Left renal cortex interstitium (tissue), 4 donors: ENCODE results near the gene KCNK5. TPM values are rescaled to one million over a fixed set of nuclear protein-coding genes. Genes with fewer than 3 reads are reported as not detected.

Experiments used
- DNase-seq, 4 donors: peaks; one replicate each; pipeline ENCODE4 v3.0.0-alpha.2; 2013; ENCODE audit warnings: low read depth in 4 of 4, low spot score in 2 of 4, missing footprints in 1 of 4
- polyA plus RNA-seq, 4 donors: library from polyadenylated mRNA; unstranded; fragments of 120-200 nt; gene quantifications; one replicate each; pipeline ENCODE4 v1.2.1, GENCODE V29; 2013; ENCODE audit not compliant: insufficient read length in 4 of 4

Gene KCNK5, protein sequence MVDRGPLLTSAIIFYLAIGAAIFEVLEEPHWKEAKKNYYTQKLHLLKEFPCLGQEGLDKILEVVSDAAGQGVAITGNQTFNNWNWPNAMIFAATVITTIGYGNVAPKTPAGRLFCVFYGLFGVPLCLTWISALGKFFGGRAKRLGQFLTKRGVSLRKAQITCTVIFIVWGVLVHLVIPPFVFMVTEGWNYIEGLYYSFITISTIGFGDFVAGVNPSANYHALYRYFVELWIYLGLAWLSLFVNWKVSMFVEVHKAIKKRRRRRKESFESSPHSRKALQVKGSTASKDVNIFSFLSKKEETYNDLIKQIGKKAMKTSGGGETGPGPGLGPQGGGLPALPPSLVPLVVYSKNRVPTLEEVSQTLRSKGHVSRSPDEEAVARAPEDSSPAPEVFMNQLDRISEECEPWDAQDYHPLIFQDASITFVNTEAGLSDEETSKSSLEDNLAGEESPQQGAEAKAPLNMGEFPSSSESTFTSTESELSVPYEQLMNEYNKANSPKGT
- 10 to 100 TPM in 3 of 4 donors, 1 to 10 TPM in 1; 8.5 to 15.4 (median 12.0) TPM for polyA plus RNA-seq

DNA sequence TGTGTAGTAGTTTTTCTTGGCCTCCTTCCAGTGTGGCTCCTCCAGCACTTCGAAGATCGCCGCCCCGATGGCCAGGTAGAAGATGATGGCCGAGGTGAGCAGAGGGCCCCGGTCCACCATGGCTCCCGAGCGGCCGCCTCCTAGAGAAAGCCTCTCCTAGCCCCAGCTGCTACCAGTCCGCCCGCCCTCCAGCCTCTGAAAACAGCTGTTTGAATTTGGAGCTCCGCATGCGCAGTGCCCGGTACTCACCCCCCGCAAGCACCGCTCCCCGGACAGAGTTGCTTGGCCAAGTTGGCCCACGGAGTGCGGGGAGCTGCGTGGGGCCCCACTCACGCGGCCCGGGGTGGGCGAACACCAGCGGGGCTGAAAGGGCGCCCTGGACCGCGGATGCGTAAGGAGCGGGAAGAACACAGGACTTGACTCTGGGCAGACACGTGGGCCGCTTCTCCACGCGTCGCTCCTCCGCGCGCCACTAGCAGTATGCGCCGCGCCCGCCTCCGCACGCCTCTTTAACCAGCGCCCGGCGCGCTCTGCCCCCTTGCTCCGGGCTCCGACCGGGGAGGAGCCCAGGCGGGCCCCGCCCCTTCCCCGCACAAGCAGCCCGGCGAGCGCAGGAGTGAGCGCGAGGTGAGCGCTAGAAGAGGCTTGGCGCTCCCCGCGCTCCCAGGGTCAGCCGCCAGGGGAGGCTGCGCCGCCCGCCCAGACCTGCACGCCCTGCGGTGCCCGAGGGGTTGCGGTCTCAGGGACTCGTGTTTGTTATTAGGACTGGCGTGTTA lies at the start of gene KCNK5:
KCNK5 (minus strand) TSS at position 484 of the 776 bp plus-strand sequence; CDS start at position 120, 364 bp downstream.
- peak in 2 of 4 donors; percentile 53 to 63 for DNase-seq

DNA sequence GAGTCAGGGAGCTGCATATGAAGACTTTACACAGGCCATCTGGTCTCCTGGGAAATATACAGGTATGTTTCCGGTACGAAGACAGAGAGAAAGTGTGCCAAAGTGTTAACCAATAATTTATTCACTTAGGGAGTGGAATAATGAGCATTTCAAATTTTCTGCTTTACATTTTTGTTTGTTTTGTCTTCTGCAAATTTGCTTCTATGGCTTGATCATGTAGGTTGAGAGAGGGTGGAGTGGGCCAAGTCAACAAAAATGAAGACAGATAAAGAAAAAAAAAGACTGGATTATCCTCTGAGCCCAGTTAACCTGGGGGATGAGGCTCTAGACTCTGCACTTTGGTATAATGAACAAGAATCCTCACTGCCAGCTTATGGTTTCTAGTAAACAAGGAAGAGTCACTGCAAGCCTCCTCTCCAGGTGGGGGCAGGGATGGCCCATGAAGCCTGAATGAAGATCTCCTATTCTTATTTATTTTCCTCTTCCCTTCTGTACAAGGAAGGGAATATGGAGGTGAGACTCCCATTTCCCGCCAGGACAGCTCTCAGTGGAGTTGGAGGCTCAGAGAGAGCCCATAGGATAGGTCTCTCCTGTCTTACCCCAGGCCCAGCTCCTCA lies 47.2 kb upstream of the KCNK5 start:
- DNase-seq = no peak

DNA sequence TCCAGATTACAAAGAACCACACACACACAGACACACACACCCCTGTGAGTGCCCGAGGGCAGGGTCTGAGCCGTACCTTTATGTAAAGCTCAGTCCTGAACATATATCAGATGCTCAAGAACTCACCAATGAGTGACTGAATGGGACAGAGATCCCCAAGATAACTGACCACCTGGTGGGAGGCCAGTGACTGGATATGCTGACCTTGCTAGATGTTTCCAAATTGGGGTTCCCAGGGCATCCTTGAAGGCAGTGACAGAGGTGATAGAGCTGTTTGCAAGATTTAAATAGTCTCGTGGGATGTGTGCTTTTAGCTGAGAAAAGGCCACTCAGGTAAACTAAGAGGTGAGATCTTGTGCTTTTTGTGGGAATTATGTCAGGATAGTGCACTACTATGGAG lies 45.6 kb upstream of the KCNK5 start:
- DNase-seq = no peak

DNA sequence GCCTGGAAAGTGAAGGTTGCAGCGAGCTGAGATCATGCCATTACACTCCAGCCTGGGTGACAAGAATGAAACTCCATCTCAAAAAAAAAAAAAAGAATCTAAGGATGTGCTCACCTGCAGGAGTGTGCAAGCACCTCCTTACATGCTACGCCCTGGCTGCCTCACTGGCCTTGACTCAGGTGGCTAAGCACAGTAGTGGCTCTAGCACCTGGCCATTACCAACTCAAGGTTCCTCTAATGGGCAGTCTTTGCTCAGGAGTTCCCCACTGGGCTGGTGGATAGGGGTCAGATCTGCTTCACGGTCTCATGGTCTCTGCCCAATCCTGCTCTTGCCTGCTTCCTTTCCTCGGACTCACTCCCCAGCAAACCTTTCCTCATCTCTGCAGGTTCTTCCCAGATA lies 45.2 kb upstream of the KCNK5 start:
- no peak for DNase-seq

DNA sequence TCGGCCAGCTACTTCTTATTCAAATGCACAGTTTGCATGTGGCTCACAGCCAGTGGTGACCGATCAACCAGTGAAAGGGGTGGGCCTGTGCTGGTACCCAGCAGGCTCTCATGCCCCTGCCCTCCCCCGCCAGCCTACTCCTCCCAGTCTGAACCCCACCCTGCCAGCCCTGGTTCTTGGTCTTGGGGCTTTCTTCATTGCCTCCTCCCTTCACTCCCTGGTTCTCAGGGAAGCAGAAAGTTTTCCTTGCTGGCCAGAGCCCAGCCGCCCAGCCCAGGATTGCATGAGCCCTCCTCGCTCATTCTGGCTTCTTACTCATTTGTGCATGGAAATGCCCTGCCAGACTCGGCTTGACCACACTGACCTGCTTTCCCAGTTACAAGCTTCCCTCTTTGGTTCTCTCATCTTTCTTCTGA lies 44.1 kb upstream of the KCNK5 start:
- no peak for DNase-seq

DNA sequence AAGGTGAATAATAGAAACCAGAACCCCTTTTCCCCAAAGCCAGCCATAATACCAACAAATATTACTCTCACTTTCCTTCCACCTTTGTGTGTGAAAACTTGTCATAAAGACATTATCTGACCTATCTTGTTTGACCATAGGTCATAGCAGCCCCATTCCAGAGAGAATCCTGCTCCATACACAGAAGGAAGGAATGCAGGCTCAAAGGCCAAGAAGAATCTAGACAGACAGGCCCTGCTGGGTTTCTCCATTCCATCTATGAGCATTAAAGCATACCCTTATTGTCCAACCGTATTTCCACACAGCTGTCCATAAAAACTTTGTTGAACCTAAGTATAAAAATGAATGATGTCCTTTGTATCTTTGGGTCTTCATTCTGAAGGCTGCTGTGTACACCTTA lies 40.7 kb upstream of the KCNK5 start:
- DNase-seq = no peak

DNA sequence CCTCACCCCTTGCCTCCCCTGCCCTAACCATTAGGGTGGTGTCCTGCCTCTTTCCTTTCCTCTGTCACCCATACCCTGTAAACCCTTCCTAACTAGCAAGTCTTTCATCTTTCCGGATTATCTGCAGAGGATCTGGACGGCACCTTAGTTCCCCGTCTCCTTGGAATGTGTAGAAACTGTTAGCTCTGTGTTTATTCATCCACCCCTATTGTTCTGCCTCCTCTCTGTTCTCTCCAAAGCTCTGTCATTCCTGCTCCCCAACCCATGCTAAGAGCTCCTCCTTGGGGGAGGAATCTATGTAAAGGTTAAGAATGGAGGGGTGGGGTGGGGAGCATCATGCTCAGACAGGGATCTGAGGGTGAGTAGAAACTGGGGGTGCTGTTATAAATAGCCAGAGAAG lies 39.4 kb upstream of the KCNK5 start:
- no peak for DNase-seq

DNA sequence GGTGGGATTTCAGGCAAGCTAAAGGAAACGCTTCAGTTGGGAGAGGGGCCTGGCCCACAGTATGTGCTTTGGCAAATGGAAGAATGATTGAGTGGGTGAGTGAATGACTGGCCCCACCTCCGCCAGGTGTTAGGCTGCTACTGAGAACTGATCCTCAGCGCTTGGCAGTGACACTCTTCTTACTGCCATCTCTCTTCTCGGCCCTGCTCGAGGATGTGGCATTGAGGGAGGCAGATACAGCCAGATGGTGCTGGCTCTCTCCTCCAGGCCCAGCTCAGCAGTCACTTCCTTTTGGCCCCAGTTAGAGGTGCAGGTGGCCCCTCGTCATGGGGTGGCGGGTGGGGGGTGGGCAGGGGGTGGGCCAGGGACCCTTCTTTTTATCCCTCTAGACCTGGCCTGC lies 38.9 kb upstream of the KCNK5 start:
- no peak for DNase-seq

DNA sequence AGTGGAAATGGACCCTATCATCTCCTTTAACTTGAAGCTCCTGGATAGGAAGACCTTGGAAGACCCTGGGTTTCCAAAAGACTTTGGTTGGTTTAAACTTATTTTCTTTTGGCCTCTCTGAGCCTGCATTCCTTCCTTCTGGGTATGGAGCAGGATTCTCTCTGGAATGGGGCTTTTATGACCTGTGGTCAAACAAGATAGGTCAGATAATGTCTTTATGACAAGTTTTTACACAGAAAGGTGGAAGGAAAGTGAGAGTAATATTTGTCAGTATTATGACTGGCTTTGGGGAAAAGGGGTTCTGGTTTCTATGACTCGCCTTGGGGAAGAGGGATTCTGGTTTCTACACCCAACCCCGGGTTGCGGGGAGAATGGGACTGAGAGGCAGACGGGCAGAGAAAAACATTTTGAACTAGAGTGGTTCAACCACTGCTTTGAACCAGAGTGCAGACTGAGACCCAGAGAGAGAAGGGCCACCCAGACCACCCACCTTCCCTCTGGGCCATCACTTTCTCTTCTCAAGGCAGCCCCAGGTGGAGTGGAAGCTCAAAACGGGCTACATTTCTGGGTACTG lies 37.6 kb upstream of the KCNK5 start:
- no peak for DNase-seq

DNA sequence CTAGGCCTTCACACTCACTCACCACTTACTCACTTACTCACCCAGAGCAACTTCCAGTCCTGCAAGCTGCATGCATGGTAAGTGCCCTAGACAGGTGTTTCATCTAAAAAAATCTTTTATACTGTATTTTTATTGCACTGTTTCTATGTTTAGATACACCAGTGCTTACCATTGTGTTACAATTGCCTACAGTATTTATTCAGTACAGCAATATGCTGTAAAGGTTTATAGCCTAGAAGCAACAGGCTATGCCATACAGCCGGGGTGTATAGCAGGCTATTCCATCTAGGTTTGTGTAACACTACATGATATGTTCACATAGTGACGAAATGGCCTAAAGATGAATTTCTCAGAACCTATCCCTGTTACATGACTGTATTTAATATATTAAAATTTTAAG lies 37.1 kb upstream of the KCNK5 start:
- no peak for DNase-seq

DNA sequence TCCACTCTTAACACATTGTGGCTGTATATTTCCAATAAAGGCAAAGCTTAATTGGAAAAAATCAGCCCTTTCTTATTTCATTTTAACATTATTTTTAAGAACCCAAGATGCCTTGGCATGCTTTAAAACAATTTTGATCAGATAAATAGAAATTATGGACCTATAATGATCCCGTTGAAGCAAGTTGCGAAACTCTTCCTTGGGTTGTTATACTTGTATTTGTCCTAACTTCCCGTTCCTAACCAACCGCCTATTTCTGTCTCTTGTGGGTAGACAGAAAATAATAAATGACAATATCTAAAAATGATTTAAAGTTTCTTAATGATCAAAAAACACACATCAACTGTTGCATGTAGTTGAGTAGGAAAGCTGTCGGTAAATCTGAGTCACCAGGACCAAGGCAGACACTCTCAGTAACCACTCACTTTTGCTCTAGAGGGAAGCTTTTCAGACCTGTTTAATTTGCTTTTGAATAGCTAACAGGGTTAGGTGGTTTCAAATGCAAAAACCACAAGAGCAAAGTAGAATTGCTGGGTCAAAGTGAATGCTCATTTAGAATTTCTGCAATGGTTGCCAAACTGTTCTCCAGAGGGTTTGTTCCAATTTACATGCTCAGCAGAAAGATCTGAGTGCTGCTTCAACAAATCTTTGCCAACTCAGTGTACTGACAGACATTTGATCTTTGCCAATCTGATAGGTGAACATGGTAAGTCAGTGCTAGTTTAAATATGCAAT lies 34.2 kb upstream of the KCNK5 start:
- DNase-seq = no peak

DNA sequence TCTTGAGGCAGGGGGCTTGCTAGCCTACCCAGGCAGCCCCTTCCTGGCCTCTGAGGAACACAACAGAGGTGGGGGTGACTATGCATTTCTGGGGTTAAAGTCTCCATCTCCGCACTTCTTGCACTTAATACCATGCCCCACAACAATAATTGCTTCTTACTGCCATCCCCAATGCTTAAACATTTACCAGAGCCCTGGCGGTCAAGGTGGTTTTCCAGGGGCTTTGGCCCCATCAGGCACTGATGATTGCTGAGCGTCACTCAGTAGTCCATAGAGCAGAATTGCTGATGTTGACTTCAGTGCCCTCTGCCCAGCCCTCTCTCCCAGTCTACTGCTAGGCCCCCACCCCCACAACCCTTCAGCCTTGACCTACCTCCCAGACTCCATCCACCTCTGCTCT lies 32.5 kb upstream of the KCNK5 start:
- no peak for DNase-seq

DNA sequence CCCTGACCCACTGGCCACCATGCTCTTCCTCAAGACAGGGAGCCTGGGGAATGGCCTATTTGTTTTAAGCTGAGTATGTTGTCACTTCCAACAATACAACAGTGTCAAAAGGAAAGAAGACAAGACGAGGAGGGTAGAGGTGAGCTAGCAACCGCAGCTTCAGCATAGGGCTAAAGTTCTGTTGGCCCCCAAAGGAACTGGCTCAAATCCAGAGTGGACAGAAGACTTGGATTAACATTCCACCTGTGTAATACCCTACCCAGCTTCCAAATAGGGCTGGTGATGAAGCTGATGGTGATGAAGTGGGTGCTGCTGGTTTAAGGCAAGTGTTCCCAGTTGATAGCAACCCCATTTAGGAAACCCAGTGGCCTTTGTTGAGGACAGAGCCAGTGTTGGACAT lies 31.7 kb upstream of the KCNK5 start:
- no peak for DNase-seq

DNA sequence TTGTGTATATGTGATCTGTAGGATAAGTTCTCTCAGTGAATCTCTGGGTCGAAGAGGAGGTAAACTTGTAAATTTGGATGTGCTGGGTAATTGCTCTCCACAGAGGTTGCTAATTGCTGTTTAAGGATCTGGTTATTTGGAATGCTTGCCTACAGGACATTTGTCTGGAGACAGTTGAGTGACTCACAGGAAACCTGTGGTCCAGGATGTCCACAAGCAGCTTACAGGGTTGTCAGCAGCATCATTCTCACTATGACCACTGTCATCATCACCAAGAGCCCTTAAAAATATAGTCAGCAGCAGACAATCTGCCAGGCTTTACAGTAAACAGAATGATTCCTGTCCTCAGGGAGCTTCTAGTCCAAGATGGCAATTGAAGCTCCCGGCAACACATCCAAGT lies 31.2 kb upstream of the KCNK5 start:
- DNase-seq = no peak

DNA sequence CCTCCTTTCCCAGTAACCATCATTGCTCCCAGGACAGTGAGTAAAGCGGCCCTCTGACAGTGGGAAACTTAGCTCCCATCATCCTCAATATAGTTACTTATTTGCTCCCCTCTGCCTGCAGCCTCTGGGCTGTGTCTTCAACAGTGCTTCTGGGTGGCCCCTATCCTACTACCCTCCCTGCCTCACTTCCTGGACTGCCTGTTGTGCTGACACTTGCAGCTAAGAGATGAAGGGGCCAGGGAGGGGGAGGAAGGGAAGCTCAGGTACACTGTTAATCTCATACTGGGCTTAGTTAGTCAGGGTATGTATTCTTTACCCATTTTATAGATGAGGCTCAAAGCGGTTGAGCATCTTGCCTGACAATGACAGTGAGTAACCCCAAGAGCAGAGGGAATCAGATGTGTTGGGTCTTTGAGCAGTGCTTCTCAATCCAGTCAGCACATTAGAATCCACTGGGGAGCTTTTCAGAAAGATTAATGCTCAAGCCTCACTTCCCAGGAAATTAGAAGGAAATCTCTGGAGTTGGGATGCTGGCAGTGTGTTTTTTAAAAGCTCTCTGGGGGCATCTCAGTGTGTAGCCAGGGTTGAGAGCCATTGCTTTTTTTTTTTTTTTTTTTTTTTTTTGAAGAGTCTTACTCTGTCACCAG lies 27.1 kb upstream of the KCNK5 start:
- DNase-seq = no peak

DNA sequence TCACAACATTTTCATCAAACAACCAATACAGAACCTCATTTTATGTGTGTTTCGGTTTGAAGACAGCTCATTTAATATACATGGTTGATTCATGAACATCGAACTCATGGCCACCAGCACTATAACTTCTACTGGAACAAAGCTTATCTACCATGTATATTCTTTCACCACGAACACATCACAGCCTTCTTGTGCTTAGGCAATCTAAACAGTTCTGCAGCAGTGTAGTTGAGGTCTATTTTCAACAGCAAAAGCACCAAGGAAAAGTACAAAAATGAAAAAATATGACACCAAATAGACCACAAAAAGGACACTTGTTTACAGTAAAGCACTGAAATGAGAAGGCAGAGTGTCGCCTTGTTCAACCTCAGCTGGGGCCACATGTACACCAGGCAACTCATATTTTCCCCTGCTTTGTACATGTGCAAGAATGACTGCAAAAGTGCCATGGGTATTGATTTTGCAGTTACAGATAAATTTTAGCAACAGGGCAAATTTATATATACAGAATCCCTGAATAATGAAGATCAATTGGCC lies 25.8 kb upstream of the KCNK5 start:
- no peak for DNase-seq

DNA sequence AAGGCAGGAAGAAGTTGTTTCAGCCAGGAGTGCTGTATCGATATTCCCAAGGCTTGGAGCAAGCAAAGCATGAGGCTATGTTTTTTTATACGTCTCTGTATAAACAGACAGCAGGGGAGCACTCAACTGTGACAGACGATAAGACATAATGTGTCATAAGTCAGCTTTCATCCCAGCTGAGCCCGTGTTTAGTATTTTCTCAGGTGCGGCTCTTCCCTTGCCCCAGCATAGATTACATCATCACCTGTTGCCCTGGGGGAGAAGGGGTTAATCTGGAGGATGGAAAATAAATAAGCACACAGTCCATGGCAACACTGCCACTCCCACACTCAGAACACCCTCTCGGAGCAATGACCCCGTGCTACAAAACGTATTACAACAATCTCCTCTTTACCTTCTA lies 22.1 kb upstream of the KCNK5 start:
- no peak for DNase-seq

DNA sequence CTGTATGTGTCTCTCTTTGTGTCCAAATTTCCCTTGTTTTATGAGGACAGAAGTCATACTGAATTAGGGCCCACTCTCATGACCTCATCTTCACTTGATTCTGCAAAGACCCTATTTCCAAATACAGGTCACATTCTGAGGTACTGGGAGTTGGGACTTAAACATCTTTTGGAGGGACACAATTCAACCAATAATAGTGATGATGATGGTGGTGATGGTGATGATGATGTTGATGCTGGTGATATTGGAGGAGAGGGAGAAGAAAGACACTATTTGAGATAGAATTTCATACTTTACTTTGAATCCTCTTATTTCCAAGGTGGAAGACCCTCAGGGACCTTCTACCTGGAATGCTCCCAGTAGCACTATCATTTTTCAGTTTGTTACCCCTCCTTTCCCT lies 21.2 kb upstream of the KCNK5 start:
- DNase-seq = no peak

DNA sequence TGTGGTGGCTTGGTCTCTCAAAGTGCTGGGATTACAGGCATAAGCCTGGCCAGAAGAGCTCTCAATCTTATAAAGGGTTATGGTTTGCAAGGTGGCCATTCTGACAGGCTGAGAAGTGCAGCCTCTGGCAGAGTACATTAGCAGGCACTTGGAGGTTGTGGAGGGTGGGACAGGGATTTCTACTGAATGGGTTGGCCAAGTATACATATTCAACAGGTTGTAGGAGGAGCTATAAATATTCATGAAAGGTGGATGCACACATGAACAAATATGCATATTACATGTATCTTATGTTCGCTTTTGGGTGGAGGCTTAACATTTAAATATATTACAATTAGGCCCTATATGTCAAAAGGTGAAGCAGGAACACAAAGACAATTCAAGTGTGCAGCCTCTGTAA lies 20.0 kb upstream of the KCNK5 start:
- DNase-seq = no peak
